Keratinocyte (primary cell): ENCODE results near the gene MYH13. TPM values are rescaled to one million over a fixed set of nuclear protein-coding genes. Genes with fewer than 3 reads are reported as not detected.

Experiments used
- DNase-seq: peaks from one replicate; pipeline ENCODE4 v3.0.0-alpha.2; 2011; ENCODE audit warnings: low read depth, missing footprints, low spot score
- FAIRE-seq: peaks from 2 replicates; lab custom pipeline; 2011; peaks lifted over from hg19 to GRCh38; lab: Jason Lieb, UNC
- H2AFZ ChIP-seq: 2 replicates; pipeline ENCODE4 v1.6.0; 2012; ENCODE audit warnings: low read length, control low read depth, inconsistent platforms; ENCODE audit not compliant: control insufficient read depth
- H3K27ac ChIP-seq: 2 replicates; pipeline ENCODE4 v1.5.1; 2011; ENCODE audit warnings: low read length; ENCODE audit not compliant: control insufficient read depth, insufficient read depth
- H3K27me3 ChIP-seq: 3 replicates; pipeline ENCODE4 v1.6.0; 2011; ENCODE audit warnings: low read length; ENCODE audit not compliant: control insufficient read depth, insufficient read depth; ENCODE audit errors: extremely low read depth
- H3K36me3 ChIP-seq, 2 experiments: 2 replicates in 1 of 2; 3 replicates in 1 of 2; pipeline ENCODE4 v1.5.1; 2011; ENCODE audit warnings: low read length in 2 of 2, mild to moderate bottlenecking in 1 of 2; ENCODE audit not compliant: control insufficient read depth in 2 of 2, insufficient read depth in 2 of 2; ENCODE audit errors: extremely low read depth in 1 of 2
- H3K4me1 ChIP-seq: 3 replicates; pipeline ENCODE4 v1.5.1; 2011; ENCODE audit warnings: low read length; ENCODE audit not compliant: control insufficient read depth, insufficient read depth; ENCODE audit errors: extremely low read depth
- H3K4me2 ChIP-seq: 3 replicates; pipeline ENCODE4 v1.6.0; 2011; ENCODE audit warnings: low read depth, low read length; ENCODE audit not compliant: control insufficient read depth, insufficient read depth; ENCODE audit errors: extremely low read depth
- H3K4me3 ChIP-seq, 3 experiments: fragments of 200-600 bp in 1 of 3; sonication (generic) in 1 of 3; 2 replicates in 2 of 3; 3 replicates in 1 of 3; pipeline ENCODE4 v1.5.1; 2011 to 2016; ENCODE audit warnings: low read length in 3 of 3, mild to moderate bottlenecking in 3 of 3, control low read depth in 2 of 3, inconsistent platforms in 1 of 3, low read depth in 1 of 3, mixed read lengths in 1 of 3, mixed run types in 1 of 3, moderate library complexity in 1 of 3; ENCODE audit not compliant: control insufficient read depth in 2 of 3, insufficient read depth in 2 of 3; ENCODE audit errors: extremely low read depth in 1 of 3
- H3K79me2 ChIP-seq: 2 replicates; pipeline ENCODE4 v1.6.0; 2012; ENCODE audit warnings: low read length; ENCODE audit not compliant: control insufficient read depth, insufficient read depth
- H3K9ac ChIP-seq: 3 replicates; pipeline ENCODE4 v1.6.0; 2011; ENCODE audit warnings: low read length; ENCODE audit not compliant: control insufficient read depth, insufficient read depth; ENCODE audit errors: extremely low read depth
- H3K9me1 ChIP-seq: 3 replicates; pipeline ENCODE4 v1.6.0; 2011; ENCODE audit warnings: low read length; ENCODE audit not compliant: control insufficient read depth, insufficient read depth; ENCODE audit errors: extremely low read depth
- H3K9me3 ChIP-seq: 2 replicates; pipeline ENCODE4 v1.5.1; 2012; ENCODE audit warnings: low read depth, low read length; ENCODE audit not compliant: control insufficient read depth
- H4K20me1 ChIP-seq: 3 replicates; pipeline ENCODE4 v1.6.0; 2011; ENCODE audit warnings: low read length; ENCODE audit not compliant: control insufficient read depth, insufficient read depth; ENCODE audit errors: extremely low read depth
- CTCF ChIP-seq, 3 experiments: IDR thresholded peaks in 1 of 3; conservative IDR thresholded peaks in 1 of 3; optimal IDR thresholded peaks in 1 of 3; 2 replicates in 2 of 3; 3 replicates in 1 of 3; pipeline versions ENCODE3 to v1.5.1; 2011; ENCODE audit warnings: low read length in 3 of 3, mild to moderate bottlenecking in 3 of 3, moderate library complexity in 2 of 3, control low read depth in 1 of 3, inconsistent platforms in 1 of 3; ENCODE audit not compliant: insufficient read depth in 2 of 3; ENCODE audit errors: extremely low read depth in 1 of 3
- EZH2 ChIP-seq: IDR thresholded peaks from one replicate; pipeline ENCODE4 v1.6.1; 2012; ENCODE audit warnings: inconsistent platforms, mild to moderate bottlenecking, low read length, moderate library complexity
- dilution Hi-C: fragments of 300-500 bp; cut with MboI; formaldehyde crosslinking; loops from one replicate; pipeline ENCODE4 v1.7.0; 2020; ENCODE audit warnings: low sequenced_read_pairs; ENCODE audit not compliant: extremely low pct_ligation_motif_present
- polyA plus RNA-seq, 5 experiments: library from polyadenylated mRNA; depleted of rRNA in 3 of 5; stranded (reverse) in 3 of 5; stranded (forward) in 1 of 5; unstranded in 1 of 5; fragments of >200 nt; gene quantifications; 1 replicate in 1 of 5; 2 replicates in 3 of 5; 3 replicates in 1 of 5; pipeline versions ENCODE4 v1.2.1 to v1.2.3, GENCODE V29; 2011 to 2012; ENCODE audit warnings: missing spikeins in 2 of 5, low read depth in 1 of 5, low replicate concordance in 1 of 5

Gene MYH13
- polyA plus RNA-seq, 1 donor (not counting 4 experiments of a cell fraction or from before 2014, with no cell fraction given): not detected

- Histone ChIP-seq H3K9me3 (no peaks in the 10 kb centered on the region), H3K4me2 (no peak overlapping the region), H3K27ac (no peak overlapping the region), H3K36me3 (no peaks in the 10 kb centered on the region), H4K20me1 (no peaks in the 10 kb centered on the region), H3K79me2 (no peaks in the 10 kb centered on the region), H3K4me3 (no peak overlapping the region), H3K27me3 (no peaks in the 10 kb centered on the region), H2AFZ (no peak overlapping the region), H3K9ac (no peak overlapping the region), H3K4me1 (no peaks in the 10 kb centered on the region), H3K9me1 (no peaks in the 10 kb centered on the region)
- TF ChIP-seq CTCF (optimal IDR thresholded peaks at IDR 0.05 in 1 of 3, IDR thresholded peaks at IDR 0.05 in 1 of 3, conservative IDR thresholded peaks at IDR 0.05 in 1 of 3; ENCODE audit: extremely low read depth in 1 of 3, insufficient read depth in 2 of 3, low read length in 3 of 3) (no peak), EZH2 (no peak)
- DNase-seq (no peak), FAIRE-seq (no peak)
- dilution Hi-C loops: no loop called here
These were observed 111.7 kb downstream of the MYH13 start for GRCh38 chr17:10261098-10261497.

GRCh38 chr17:10251212-10251948, 121.4 kb downstream of the MYH13 start:
- TF ChIP-seq CTCF (optimal IDR thresholded peaks at IDR 0.05 in 1 of 3, IDR thresholded peaks at IDR 0.05 in 1 of 3, conservative IDR thresholded peaks at IDR 0.05 in 1 of 3; ENCODE audit: extremely low read depth in 1 of 3, insufficient read depth in 2 of 3, low read length in 3 of 3) (no peak), EZH2 (no peak)
- Histone ChIP-seq H3K36me3 (no peaks in the 10 kb centered on the region), H3K79me2 (no peaks in the 10 kb centered on the region), H4K20me1 (no peaks in the 10 kb centered on the region), H3K9me1 (no peaks in the 10 kb centered on the region), H3K9me3 (no peaks in the 10 kb centered on the region), H3K27me3 (no peaks in the 10 kb centered on the region), H2AFZ (no peak overlapping the region), H3K27ac (no peak overlapping the region), H3K9ac (no peak overlapping the region), H3K4me2 (no peak overlapping the region), H3K4me1 (no peaks in the 10 kb centered on the region), H3K4me3 (no peak overlapping the region)
- DNase-seq: no peak
- dilution Hi-C loops: no loop called here
- no peak for FAIRE-seq

Other genes with a start within 250 kb of the MYH13 start
- gene GAS7, start 174.4 kb downstream of the MYH13 start, polyA plus RNA-seq: 0.10 to 0.17 TPM (median 0.14 TPM) in 3 replicates
- not detected in 3 replicates for gene MYH8, start 48.9 kb upstream of the MYH13 start, polyA plus RNA-seq
- gene MYH4, start 96.6 kb upstream of the MYH13 start, polyA plus RNA-seq: not detected in 3 replicates
- not detected in 3 replicates for gene MYH1, start 145.5 kb upstream of the MYH13 start, polyA plus RNA-seq
- not detected in 3 replicates for gene MYH2, start 176.7 kb upstream of the MYH13 start, polyA plus RNA-seq